BJ (cell line): Measurements from ENCODE around the gene HSPA4. TPM values are rescaled to one million over a fixed set of nuclear protein-coding genes. Genes with fewer than 3 reads are reported as not detected.

Experiments
- CTCF ChIA-PET: fragments of 350-600 bp; formaldehyde crosslinking; extraction: SDS; loops from one replicate; lab custom pipeline; 2021; ENCODE audit warnings: antibody characterized with exemption, inconsistent platforms; lab: Yijun Ruan, JAX
- POLR2A ChIA-PET: fragments of 300-600 bp; sonication (Branson Sonifier 250); formaldehyde crosslinking; extraction: SDS; loops from one replicate; lab custom pipeline; 2021; ENCODE audit warnings: antibody characterized with exemption; lab: Charles Lee
- DNase-seq: peaks from one replicate; pipeline ENCODE4 v3.0.0-alpha.2; 2011; ENCODE audit warnings: low read depth
- H3K27me3 ChIP-seq: 2 replicates; pipeline ENCODE4 v1.6.0; 2011; ENCODE audit warnings: low read length; ENCODE audit not compliant: control insufficient read depth, insufficient read depth
- H3K36me3 ChIP-seq: 2 replicates; pipeline ENCODE4 v1.5.1; 2011; ENCODE audit warnings: low read length; ENCODE audit not compliant: control insufficient read depth, insufficient read depth
- H3K4me3 ChIP-seq: 2 replicates; pipeline ENCODE4 v1.5.1; 2011; ENCODE audit warnings: low read depth, mild to moderate bottlenecking, control low read depth, low read length
- polyA plus RNA-seq: library from polyadenylated mRNA; depleted of rRNA; stranded (reverse); fragments of >200 nt; gene quantifications from 2 replicates; pipeline ENCODE4 v1.2.3, GENCODE V29; 2011
- TF ChIP-seq, protein P1 (sequence below): IDR thresholded peaks from 2 replicates; pipeline ENCODE4 v1.5.1; 2011; ENCODE audit warnings: low read depth, mild to moderate bottlenecking, control low read depth, inconsistent platforms, low read length, moderate library complexity; ENCODE audit not compliant: insufficient read depth

HSPA4 gene
- polyA plus RNA-seq, 1 experiment = 16.8 TPM

GRCh38 chr5:133121080-133121479 lies 69.3 kb downstream of the HSPA4 start:
- Histone ChIP-seq H3K4me3 (no peak overlapping the region), H3K36me3 (no peaks in the 10 kb centered on the region), H3K27me3 (peaks cover 4% of the 10 kb centered on the region)
- TF ChIP-seq, protein P1, sequence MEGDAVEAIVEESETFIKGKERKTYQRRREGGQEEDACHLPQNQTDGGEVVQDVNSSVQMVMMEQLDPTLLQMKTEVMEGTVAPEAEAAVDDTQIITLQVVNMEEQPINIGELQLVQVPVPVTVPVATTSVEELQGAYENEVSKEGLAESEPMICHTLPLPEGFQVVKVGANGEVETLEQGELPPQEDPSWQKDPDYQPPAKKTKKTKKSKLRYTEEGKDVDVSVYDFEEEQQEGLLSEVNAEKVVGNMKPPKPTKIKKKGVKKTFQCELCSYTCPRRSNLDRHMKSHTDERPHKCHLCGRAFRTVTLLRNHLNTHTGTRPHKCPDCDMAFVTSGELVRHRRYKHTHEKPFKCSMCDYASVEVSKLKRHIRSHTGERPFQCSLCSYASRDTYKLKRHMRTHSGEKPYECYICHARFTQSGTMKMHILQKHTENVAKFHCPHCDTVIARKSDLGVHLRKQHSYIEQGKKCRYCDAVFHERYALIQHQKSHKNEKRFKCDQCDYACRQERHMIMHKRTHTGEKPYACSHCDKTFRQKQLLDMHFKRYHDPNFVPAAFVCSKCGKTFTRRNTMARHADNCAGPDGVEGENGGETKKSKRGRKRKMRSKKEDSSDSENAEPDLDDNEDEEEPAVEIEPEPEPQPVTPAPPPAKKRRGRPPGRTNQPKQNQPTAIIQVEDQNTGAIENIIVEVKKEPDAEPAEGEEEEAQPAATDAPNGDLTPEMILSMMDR = no peak
- ChIA-PET POLR2A (no interaction called here), CTCF (interaction anchor here (1.2 to 2.1 kb wide), 2 partner anchors 10 to 15 kb away, joined by 3 to 11 read pairs; no protein-coding TSS in a partner anchor)
- DNase-seq = no peak

DNA sequence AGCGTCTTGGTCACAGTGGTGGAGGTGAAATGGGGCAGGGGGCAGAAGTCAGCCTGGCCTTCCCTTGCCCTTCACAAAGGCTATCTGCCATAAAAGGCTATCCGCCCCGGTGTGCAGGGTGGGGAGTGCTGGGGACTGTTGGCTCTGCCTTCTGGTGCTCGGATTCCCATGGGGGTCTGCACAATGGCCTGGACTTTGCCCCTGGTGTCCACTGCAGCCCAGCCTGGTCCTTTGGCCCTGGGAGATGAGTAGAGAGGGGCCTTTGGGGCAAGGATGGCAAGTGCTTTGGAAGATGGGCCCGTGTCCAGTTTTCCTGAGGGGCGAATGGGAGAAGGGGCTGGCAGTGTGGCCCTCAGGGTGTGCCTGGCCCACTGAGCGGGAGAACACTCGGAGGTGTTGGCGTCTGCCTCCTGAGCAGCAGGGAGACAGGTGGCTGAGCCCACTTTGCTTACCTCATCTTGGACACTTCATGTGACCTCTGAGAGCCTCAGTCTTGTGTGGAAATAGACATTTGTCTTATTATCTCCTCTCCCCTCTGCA lies 69.9 kb downstream of the HSPA4 start:
- Histone ChIP-seq H3K36me3 (no peaks in the 10 kb centered on the region), H3K27me3 (peaks cover 5% of the 10 kb centered on the region), H3K4me3 (no peak overlapping the region)
- ChIA-PET CTCF (interaction anchor here (1.2 kb wide), 1 partner anchor 15 kb away, joined by 3 read pairs; no protein-coding TSS in a partner anchor), POLR2A (no interaction called here)
- TF ChIP-seq, protein P1 = no peak
- no peak for DNase-seq

DNA sequence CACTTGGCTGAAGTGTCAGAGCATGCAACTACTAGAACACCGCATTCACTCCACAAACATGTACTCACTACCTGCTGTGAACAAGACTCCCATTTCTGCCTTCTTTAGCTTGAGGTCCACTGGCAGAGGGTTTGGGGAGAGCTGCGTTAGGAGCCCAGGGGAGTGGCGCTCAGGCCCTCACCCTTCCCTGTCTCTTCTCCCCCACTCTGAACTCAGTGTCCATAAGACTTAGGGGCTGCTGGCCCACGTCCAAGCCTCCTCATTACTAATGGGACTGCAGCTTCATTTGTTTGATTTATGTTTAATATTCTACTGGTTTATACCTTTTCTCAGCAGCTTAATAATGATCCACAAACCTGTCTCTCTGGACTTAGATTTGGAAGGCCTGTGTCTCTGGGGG lies 70.9 kb downstream of the HSPA4 start:
- peaks cover 4% of the 10 kb centered on the region for H3K27me3 ChIP-seq
- DNase-seq = no peak
- CTCF ChIA-PET = interaction anchor here (1.3 kb wide), 1 partner anchor 12 kb away, joined by 6 read pairs; no protein-coding TSS in a partner anchor
- no peaks in the 10 kb centered on the region for H3K36me3 ChIP-seq
- TF ChIP-seq, protein P1 = no peak
- H3K4me3 ChIP-seq = no peak overlapping the region
- POLR2A ChIA-PET = no interaction called here

DNA sequence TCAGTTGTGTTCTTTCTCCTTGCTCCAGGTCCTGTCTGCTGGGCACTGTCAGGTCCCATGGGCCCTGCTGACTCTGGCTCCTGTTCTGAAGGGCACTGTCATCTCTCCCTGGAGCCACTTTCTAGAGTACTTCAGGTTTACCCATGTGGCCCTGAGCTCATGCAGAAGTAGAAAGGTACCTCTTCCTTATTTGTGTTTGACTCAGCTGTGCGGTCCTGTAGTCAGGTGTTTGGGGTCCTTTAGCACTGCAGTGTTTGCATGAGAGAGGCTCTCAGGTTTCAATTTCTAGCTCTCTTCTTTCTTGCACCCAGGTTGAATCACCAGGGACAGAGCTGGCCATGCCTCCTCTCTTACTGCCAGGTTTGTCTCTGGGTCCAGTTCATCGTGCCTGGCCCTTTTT lies 71.5 kb downstream of the HSPA4 start:
- POLR2A ChIA-PET = no interaction called here
- CTCF ChIA-PET = interaction anchor here (1.3 kb wide), 1 partner anchor 12 kb away, joined by 6 read pairs; no protein-coding TSS in a partner anchor
- DNase-seq = no peak
- peaks cover 4% of the 10 kb centered on the region for H3K27me3 ChIP-seq
- no peak overlapping the region for H3K4me3 ChIP-seq
- H3K36me3 ChIP-seq = no peaks in the 10 kb centered on the region
- TF ChIP-seq, protein P1 = no peak

- POLR2A ChIA-PET = no interaction called here
- H3K27me3 ChIP-seq = peaks cover 4% of the 10 kb centered on the region
- TF ChIP-seq, protein P1 = no peak
- no peak for DNase-seq
- CTCF ChIA-PET = no interaction called here
- H3K36me3 ChIP-seq = no peaks in the 10 kb centered on the region
- no peak overlapping the region for H3K4me3 ChIP-seq
Observed at GRCh38 chr5:133124891-133125290, 73.1 kb downstream of the HSPA4 start.
